Measurements from ENCODE around the gene MEOX1. TPM values are rescaled to one million over a fixed set of nuclear protein-coding genes. Genes with fewer than 3 reads are reported as not detected.

MEOX1 gene
- total RNA-seq, 4 donors from 2014 or later = 2.7 to 6.4 (median 4.2) TPM

GRCh38 chr17:43680461-43680860 is 18.7 kb upstream of the MEOX1 start:
- H3K36me3 ChIP-seq = no peaks in the 10 kb centered on the region
- H3K4me1 ChIP-seq = peaks cover 25% of the 10 kb centered on the region
- H3K27ac ChIP-seq = no peak overlapping the region
- TF ChIP-seq POLR2AphosphoS5 (IDR thresholded peaks at IDR 0.05) = no peak
- TF ChIP-seq EP300 (IDR thresholded peaks at IDR 0.05) = no peak
- TF ChIP-seq POLR2A (IDR thresholded peaks at IDR 0.05) = no peak
- TF ChIP-seq CTCF (IDR thresholded peaks at IDR 0.05) = no peak
- 83% methylated on average over 10 of the region's 10 CpGs for WGBS
- H3K9me3 ChIP-seq = no peaks in the 10 kb centered on the region
- DNase-seq (ENCODE audit: low spot score in 2 of 2) = no peak
- no peaks in the 10 kb centered on the region for H3K27me3 ChIP-seq
- no peak overlapping the region for H3K4me3 ChIP-seq

- Histone ChIP-seq H3K27me3 (no peaks in the 10 kb centered on the region), H3K36me3 (no peaks in the 10 kb centered on the region), H3K27ac (no peak overlapping the region), H3K4me1 (peaks cover 27% of the 10 kb centered on the region), H3K9me3 (no peaks in the 10 kb centered on the region), H3K4me3 (no peak overlapping the region)
- no peak for DNase-seq (ENCODE audit: low spot score in 2 of 2)
- WGBS = 87% methylated on average over 8 of the region's 8 CpGs
- TF ChIP-seq EP300 (IDR thresholded peaks at IDR 0.05) (no peak), CTCF (IDR thresholded peaks at IDR 0.05) (no peak)
Observed at GRCh38 chr17:43679911-43680310, 18.2 kb upstream of the MEOX1 start.

GRCh38 chr17:43679401-43679800 is 17.7 kb upstream of the MEOX1 start:
- no peak overlapping the region for H3K4me3 ChIP-seq
- no peak overlapping the region for H3K27ac ChIP-seq
- 54% methylated on average over 4 of the region's 4 CpGs for WGBS
- no peaks in the 10 kb centered on the region for H3K9me3 ChIP-seq
- TF ChIP-seq CTCF (IDR thresholded peaks at IDR 0.05) (no peak), POLR2AphosphoS5 (IDR thresholded peaks at IDR 0.05) (no peak), EP300 (IDR thresholded peaks at IDR 0.05) (no peak), POLR2A (IDR thresholded peaks at IDR 0.05) (no peak)
- H3K36me3 ChIP-seq = no peaks in the 10 kb centered on the region
- no peaks in the 10 kb centered on the region for H3K27me3 ChIP-seq
- H3K4me1 ChIP-seq = peaks cover 27% of the 10 kb centered on the region
- DNase-seq (ENCODE audit: low spot score in 2 of 2) = no peak

GRCh38 chr17:43676471-43676870 is 14.7 kb upstream of the MEOX1 start:
- WGBS = 78% methylated on average over 3 of the region's 3 CpGs
- TF ChIP-seq POLR2AphosphoS5 (IDR thresholded peaks at IDR 0.05) (no peak), EP300 (IDR thresholded peaks at IDR 0.05) (no peak)

GRCh38 chr17:43674394-43674793 is 12.7 kb upstream of the MEOX1 start:
- peaks cover 56% of the 10 kb centered on the region for H3K4me1 ChIP-seq

More at GRCh38 chr17:43676471-43676870, 14.7 kb upstream of the MEOX1 start:
- H3K36me3 ChIP-seq = no peaks in the 10 kb centered on the region
- H3K4me1 ChIP-seq = peaks cover 35% of the 10 kb centered on the region
- no peaks in the 10 kb centered on the region for H3K27me3 ChIP-seq
- no peak overlapping the region for H3K27ac ChIP-seq
- no peaks in the 10 kb centered on the region for H3K9me3 ChIP-seq
- no peak overlapping the region for H3K4me3 ChIP-seq
- DNase-seq (ENCODE audit: low spot score in 2 of 2) = no peak

More at GRCh38 chr17:43674394-43674793, 12.7 kb upstream of the MEOX1 start:
- WGBS = 91% methylated on average over 5 of the region's 5 CpGs
- H3K9me3 ChIP-seq = no peaks in the 10 kb centered on the region
- TF ChIP-seq EP300 (IDR thresholded peaks at IDR 0.05) (no peak), CTCF (IDR thresholded peaks at IDR 0.05) (no peak)
- DNase-seq (ENCODE audit: low spot score in 2 of 2) = no peak
- no peaks in the 10 kb centered on the region for H3K36me3 ChIP-seq
- no peak overlapping the region for H3K4me3 ChIP-seq
- H3K27ac ChIP-seq = no peak overlapping the region
- H3K27me3 ChIP-seq = no peaks in the 10 kb centered on the region

All from suprapubic skin (tissue), 4 donors.